IPS DF 6.9 (cell line): ENCODE results near the gene TUBAL3.
A peak's percentile ranks its signal among the peaks of the same experiment; 100 is the strongest.
"Not testable (repeated sequence)": the region's sequence is repeated elsewhere in the genome, so short reads cannot be mapped to it uniquely, and the experiment has no call there.

Experiments used
- DNase-seq: peaks from one replicate; pipeline ENCODE4 v3.0.0-alpha.2; 2013; ENCODE audit warnings: low read depth, low spot score
- H3K27ac ChIP-seq: one replicate; pipeline ENCODE4 v1.5.1; 2013; ENCODE audit warnings: low read length, control low read depth
- H3K27me3 ChIP-seq: 2 replicates; pipeline ENCODE4 v1.6.1; 2013; ENCODE audit warnings: mild to moderate bottlenecking, low read length; ENCODE audit not compliant: control insufficient read depth, insufficient read depth
- H3K36me3 ChIP-seq: 2 replicates; pipeline ENCODE4 v1.6.1; 2013; ENCODE audit warnings: low read length; ENCODE audit not compliant: control insufficient read depth, insufficient read depth
- H3K4me1 ChIP-seq: 2 replicates; pipeline ENCODE4 v1.6.1; 2013; ENCODE audit warnings: low read length; ENCODE audit not compliant: control insufficient read depth, insufficient read depth
- H3K4me3 ChIP-seq: 2 replicates; pipeline ENCODE4 v1.5.1; 2013; ENCODE audit warnings: mild to moderate bottlenecking, low read length
- H3K9me3 ChIP-seq: 2 replicates; pipeline ENCODE4 v1.6.1; 2013; ENCODE audit warnings: low read length, inconsistent platforms; ENCODE audit not compliant: control insufficient read depth, insufficient read depth
- WGBS: extraction: QIAGEN DNeasy Blood & Tissue Kit; methylation state at CpG from one replicate; pipeline ENCODE4 v1.1.7; 2013; ENCODE audit warnings: mixed read lengths, missing lambda C conversion rate; ENCODE audit not compliant: insufficient read length, insufficient coverage; 5-methylcytosine and 5-hydroxymethylcytosine counted together

Gene TUBAL3

DNA sequence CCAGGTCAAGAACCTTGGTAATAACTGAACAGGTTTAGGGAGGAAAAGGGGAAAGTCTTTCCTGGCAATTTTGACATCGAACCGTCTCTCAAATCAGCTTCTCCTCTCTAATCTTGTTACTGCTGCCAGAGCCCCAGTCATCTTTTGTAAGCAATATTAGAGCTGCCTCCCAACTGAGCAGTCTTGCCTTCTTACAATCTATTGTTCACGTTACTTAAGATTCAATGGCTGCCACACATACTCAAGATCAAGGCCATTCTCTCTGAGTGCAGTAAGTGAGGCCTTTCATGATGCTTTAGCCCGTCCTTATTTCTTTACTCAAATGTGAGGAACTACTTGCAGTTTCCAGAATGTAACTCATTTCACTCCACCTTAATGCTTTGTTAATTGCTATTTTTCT lies 20.1 kb upstream of the TUBAL3 start:
- no peaks in the 10 kb centered on the region; the same call in 1 of the 2 replicates for H3K36me3 ChIP-seq
- DNase-seq, result no peak
- no CpG with 5 or more reads among the region's 4 CpGs for WGBS
- H3K27ac ChIP-seq, result no peak overlapping the region
- no peaks in the 10 kb centered on the region for H3K9me3 ChIP-seq
- no peaks in the 10 kb centered on the region for H3K4me1 ChIP-seq
- H3K4me3 ChIP-seq, result no peak overlapping the region
- no peaks in the 10 kb centered on the region for H3K27me3 ChIP-seq

- no peaks in the 10 kb centered on the region for H3K4me1 ChIP-seq
- WGBS, result no CpG with 5 or more reads among the region's 2 CpGs
- no peak overlapping the region for H3K27ac ChIP-seq
- no peaks in the 10 kb centered on the region for H3K27me3 ChIP-seq
- DNase-seq, result no peak
- H3K4me3 ChIP-seq, result no peak overlapping the region
- no peaks in the 10 kb centered on the region for H3K36me3 ChIP-seq
- no peaks in the 10 kb centered on the region for H3K9me3 ChIP-seq
These were observed 19.1 kb upstream of the TUBAL3 start for GRCh38 chr10:5423771-5424170.

GRCh38 chr10:5419466-5420094 lies 15.0 kb upstream of the TUBAL3 start:
- Histone ChIP-seq H3K4me1 (peaks cover 6% of the 10 kb centered on the region), H3K9me3 (no peaks in the 10 kb centered on the region), H3K36me3 (no peaks in the 10 kb centered on the region), H3K27me3 (no peaks in the 10 kb centered on the region), H3K27ac (no peak overlapping the region), H3K4me3 (no peak overlapping the region)
- WGBS, result no CpG with 5 or more reads among the region's 3 CpGs
- no peak for DNase-seq

DNA sequence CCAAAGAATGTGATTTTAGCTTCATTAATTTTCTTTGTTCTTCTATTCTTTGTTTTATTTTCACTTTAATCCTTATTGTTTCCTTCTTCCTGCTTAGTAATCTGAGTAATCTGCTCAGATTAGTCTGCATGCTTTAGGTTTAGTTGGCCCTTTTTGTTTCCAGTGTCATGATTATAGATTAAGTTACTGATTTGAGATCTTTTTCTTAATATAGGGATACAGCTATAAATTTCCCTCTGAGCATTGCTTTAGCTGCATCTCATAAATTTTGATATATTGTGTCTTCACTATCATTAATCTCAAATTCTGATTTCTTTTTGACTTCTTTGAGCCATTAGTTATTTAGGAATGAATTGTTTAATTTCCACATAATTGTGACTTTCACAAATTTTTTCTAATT lies 14.0 kb upstream of the TUBAL3 start:
- H3K36me3 ChIP-seq, result no peaks in the 10 kb centered on the region
- no peak overlapping the region for H3K27ac ChIP-seq
- no peaks in the 10 kb centered on the region for H3K27me3 ChIP-seq
- DNase-seq, result no peak
- no peak overlapping the region for H3K4me3 ChIP-seq
- H3K9me3 ChIP-seq, result no peaks in the 10 kb centered on the region
- peaks cover 6% of the 10 kb centered on the region for H3K4me1 ChIP-seq

GRCh38 chr10:5416981-5417380 lies 12.4 kb upstream of the TUBAL3 start:
- no peaks in the 10 kb centered on the region for H3K9me3 ChIP-seq
- no peak overlapping the region for H3K27ac ChIP-seq
- no peak overlapping the region for H3K4me3 ChIP-seq
- DNase-seq, result no peak
- H3K36me3 ChIP-seq, result no peaks in the 10 kb centered on the region
- H3K27me3 ChIP-seq, result no peaks in the 10 kb centered on the region
- peaks cover 6% of the 10 kb centered on the region for H3K4me1 ChIP-seq
- no CpG with 5 or more reads among the region's 11 CpGs for WGBS

DNA sequence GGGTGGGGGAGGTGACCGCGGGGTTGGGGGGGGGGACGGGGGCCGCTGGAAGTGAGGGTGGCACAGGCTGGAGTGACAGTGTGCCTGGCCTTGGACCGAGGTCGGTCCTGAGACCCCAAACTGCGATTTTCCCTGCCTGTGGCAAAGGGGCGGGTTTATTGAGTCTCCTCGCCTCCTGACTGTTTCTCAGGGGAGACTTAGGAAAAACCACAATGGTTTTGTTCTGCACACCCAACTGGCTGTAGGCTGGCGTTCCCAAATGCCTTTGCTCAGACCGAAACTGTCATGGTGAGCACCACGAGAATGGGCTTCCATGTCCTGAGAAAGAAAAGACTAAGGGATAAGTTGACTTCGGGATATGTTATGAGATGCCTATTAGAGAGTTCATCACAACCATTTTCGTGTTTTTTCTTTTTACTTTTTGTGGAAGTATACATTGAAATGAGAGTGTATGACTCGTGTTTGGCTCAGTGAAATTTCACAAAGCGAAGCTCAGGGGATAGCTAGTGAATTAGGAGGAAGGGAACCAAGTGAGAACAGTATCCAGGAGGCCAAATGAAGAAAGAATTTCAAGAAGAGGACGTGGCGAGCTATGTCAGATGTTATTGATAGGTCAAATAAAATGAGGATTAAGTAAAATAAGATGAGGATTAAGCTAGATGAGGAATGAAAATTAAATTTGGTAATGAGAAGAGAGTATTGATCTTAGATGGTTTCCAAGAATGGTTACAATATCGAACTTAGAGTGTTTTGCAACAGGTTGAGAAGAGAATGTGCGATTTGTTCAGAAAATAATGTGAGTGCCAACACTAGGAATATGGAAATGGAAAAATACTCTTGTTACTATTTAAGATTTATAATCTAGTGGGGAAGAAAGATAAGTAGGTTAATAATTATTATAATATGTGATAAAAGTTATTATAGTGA lies 8.6 kb upstream of the TUBAL3 start:
- Histone ChIP-seq H3K4me1 (peaks cover 6% of the 10 kb centered on the region), H3K36me3 (no peaks in the 10 kb centered on the region), H3K27ac (no peak overlapping the region), H3K27me3 (no peaks in the 10 kb centered on the region), H3K4me3 (peak overlapping the region; percentile 100; the same call in 1 of the 2 replicates), H3K9me3 (no peaks in the 10 kb centered on the region)
- DNase-seq, result no peak
- 100% methylated on average over 1 of the region's 20 CpGs for whole genome bisulfite sequencing

- Histone ChIP-seq H3K36me3 (no peaks in the 10 kb centered on the region), H3K27ac (no peak within 1 kb of the TSS), H3K4me1 (peaks cover 6% of the 10 kb centered on the region), H3K27me3 (no peaks in the 10 kb centered on the region), H3K4me3 (peak within 1 kb of the TSS; percentile 100), H3K9me3 (no peaks in the 10 kb centered on the region)
- DNase-seq, result peak; percentile 72
- no CpG with 5 or more reads among the region's 48 CpGs for WGBS
These were observed 7.8 kb upstream of the TUBAL3 start, which contains the start of gene NET1 for GRCh38 chr10:5412277-5412941. TSS of gene NET1 (plus strand) at chr10:5412557. CDS start at chr10:5412693, 136 bp downstream.

DNA sequence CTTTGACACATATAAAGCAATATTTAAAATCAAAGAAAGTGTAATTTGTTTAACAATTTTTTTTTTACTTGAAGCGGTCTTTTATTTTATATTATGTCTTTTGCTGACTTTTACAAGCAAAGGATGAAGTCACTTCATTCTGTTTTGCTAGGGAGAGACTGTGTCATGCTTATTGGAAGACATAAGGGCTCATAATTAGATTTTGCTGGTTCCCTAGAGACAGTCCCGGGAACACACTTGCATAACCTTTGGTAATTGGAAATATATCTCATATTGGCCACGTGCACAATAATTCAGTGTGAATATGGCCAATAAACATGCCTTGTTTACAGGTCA lies 7.3 kb upstream of the TUBAL3 start:
- Histone ChIP-seq H3K27ac (no peak overlapping the region), H3K4me1 (peaks cover 4% of the 10 kb centered on the region), H3K27me3 (no peaks in the 10 kb centered on the region), H3K36me3 (no peaks in the 10 kb centered on the region), H3K4me3 (no peak overlapping the region), H3K9me3 (no peaks in the 10 kb centered on the region)
- WGBS, result no CpG with 5 or more reads among the region's 3 CpGs
- DNase-seq, result no peak

GRCh38 chr10:5410787-5411186 lies 6.2 kb upstream of the TUBAL3 start:
- H3K9me3 ChIP-seq, H3K4me1 ChIP-seq, H3K36me3 ChIP-seq, H3K27ac ChIP-seq, H3K4me3 ChIP-seq, H3K27me3 ChIP-seq, DNase-seq: not testable (repeated sequence)

DNA sequence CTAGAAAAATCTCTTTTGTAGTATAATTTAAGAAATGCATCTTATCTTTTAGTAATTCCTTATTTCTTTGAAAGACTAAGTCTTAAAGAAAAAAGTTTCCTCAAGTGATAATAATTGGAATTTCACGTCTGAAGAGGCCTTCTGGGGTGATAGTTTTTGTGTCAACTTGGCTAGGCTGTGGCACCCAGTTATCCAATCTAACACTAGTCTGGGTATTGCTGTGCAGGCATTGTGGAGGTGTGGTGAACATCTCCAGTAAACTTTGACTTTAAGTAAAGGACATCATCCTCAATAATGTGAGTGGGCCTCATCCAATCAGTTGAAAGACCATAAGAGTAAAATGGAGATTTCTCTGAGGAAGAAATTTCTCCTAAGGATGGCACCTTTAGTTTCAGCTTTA lies 2.3 kb upstream of the TUBAL3 start:
- no CpG with 5 or more reads among the region's 1 CpG for WGBS
- H3K27ac ChIP-seq, result no peak overlapping the region
- no peak overlapping the region for H3K4me3 ChIP-seq
- no peak for DNase-seq
- no peaks in the 10 kb centered on the region for H3K27me3 ChIP-seq
- H3K4me1 ChIP-seq, result no peaks in the 10 kb centered on the region
- H3K9me3 ChIP-seq, result no peaks in the 10 kb centered on the region
- H3K36me3 ChIP-seq, result no peaks in the 10 kb centered on the region
